Gastroesophageal sphincter (tissue), 4 donors: Measurements from ENCODE around the gene LAMA5. TPM values are rescaled to one million over a fixed set of nuclear protein-coding genes. Genes with fewer than 3 reads are reported as not detected.

ENCODE experiments used
- ATAC-seq: fragments of 150-250 bp; one replicate; pipeline ENCODE4 v1.9.1; 2016; ENCODE audit warnings: mild to moderate bottlenecking, moderate library complexity
- H3K27ac ChIP-seq, 4 donors: fragments of 200-600 bp; sonication (generic) in 3 of 4; 1 replicate in 3 of 4; 2 replicates in 1 of 4; pipeline ENCODE4 v1.5.1; 2016 to 2019
- H3K27me3 ChIP-seq: fragments of 200-600 bp; sonication (generic); one replicate; pipeline ENCODE4 v1.5.1; 2019
- H3K36me3 ChIP-seq, 2 donors: fragments of 200-600 bp; sonication (generic); one replicate each; pipeline ENCODE4 v1.5.1; 2019; ENCODE audit warnings: control low read depth in 1 of 2
- H3K4me1 ChIP-seq, 3 donors: fragments of 200-600 bp; sonication (generic); 1 replicate in 2 of 3; 2 replicates in 1 of 3; pipeline ENCODE4 v1.5.1; 2016 to 2019; ENCODE audit warnings: control low read depth in 2 of 3
- H3K4me3 ChIP-seq, 2 donors: fragments of 200-600 bp; sonication (generic); one replicate each; pipeline ENCODE4 v1.5.1; 2019; ENCODE audit warnings: mild to moderate bottlenecking in 1 of 2, moderate library complexity in 1 of 2
- H3K9me3 ChIP-seq, 3 donors: fragments of 200-600 bp; sonication (generic); one replicate each; pipeline ENCODE4 v1.5.1; 2017 to 2019; ENCODE audit warnings: control low read depth in 2 of 3
- EP300 ChIP-seq: sonication (generic); formaldehyde crosslinking; IDR thresholded peaks from one replicate; pipeline ENCODE4 v1.6.1; 2017; ENCODE audit warnings: antibody characterized with exemption, mild to moderate bottlenecking
- POLR2A ChIP-seq, 2 donors: fragments of 450-650 bp; IDR thresholded peaks; one replicate each; pipeline ENCODE4 v1.6.1; 2017; ENCODE audit warnings: antibody characterized with exemption in 2 of 2, mild to moderate bottlenecking in 2 of 2, moderate library complexity in 1 of 2
- POLR2AphosphoS5 ChIP-seq: sonication (generic); formaldehyde crosslinking; IDR thresholded peaks from one replicate; pipeline ENCODE4 v1.6.1; 2017; ENCODE audit warnings: antibody characterized with exemption
- WGBS, 2 donors: methylation state at CpG; one replicate each; pipeline ENCODE4 v1.1.5; 2018; ENCODE audit warnings: low coverage in 1 of 2; 5-methylcytosine and 5-hydroxymethylcytosine counted together
- total RNA-seq, 4 donors: library from RNA; depleted of rRNA; stranded (reverse); fragments of >200 nt; gene quantifications; one replicate each; pipeline ENCODE4 v1.1.0, GENCODE V29; 2016
- TF ChIP-seq, protein P1 (sequence below), 4 experiments: fragments of 200-600 bp in 2 of 4; fragments of 450-650 bp in 2 of 4; sonication (generic) in 1 of 4; IDR thresholded peaks; one replicate each; pipeline ENCODE4 v1.5.1; 2017 to 2019; ENCODE audit warnings: antibody characterized with exemption in 4 of 4, mild to moderate bottlenecking in 2 of 4, moderate library complexity in 2 of 4

LAMA5 gene
- total RNA-seq, 4 donors from 2014 or later: 58.6 to 259 (median 172) TPM

DNA sequence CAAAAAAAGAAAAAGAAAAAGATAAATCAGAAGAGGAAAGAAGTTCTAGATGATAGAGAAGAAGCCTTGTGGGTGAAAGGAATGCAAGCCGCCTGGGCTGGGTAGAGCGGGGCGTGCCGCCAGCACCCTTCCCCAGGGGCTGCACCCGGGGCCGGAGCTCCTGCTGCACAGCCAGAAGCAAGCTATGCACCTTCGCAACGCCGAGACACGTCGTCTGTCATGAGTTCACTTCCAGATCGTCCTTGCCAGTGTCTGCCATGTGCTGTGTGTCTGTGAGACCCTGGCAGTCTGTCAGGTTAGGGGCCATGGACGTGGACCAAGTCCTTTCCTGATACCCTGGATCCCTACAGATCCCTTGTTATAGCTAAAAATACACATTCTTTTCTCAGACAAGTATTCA, 89.9 kb downstream of the LAMA5 start:
- H3K9me3 ChIP-seq: no peaks in the 10 kb centered on the region
- H3K27me3 ChIP-seq: no peaks in the 10 kb centered on the region
- TF ChIP-seq POLR2AphosphoS5: no peak
- no peak for TF ChIP-seq POLR2A (IDR thresholded peaks at IDR 0.05)
- TF ChIP-seq, protein P1, sequence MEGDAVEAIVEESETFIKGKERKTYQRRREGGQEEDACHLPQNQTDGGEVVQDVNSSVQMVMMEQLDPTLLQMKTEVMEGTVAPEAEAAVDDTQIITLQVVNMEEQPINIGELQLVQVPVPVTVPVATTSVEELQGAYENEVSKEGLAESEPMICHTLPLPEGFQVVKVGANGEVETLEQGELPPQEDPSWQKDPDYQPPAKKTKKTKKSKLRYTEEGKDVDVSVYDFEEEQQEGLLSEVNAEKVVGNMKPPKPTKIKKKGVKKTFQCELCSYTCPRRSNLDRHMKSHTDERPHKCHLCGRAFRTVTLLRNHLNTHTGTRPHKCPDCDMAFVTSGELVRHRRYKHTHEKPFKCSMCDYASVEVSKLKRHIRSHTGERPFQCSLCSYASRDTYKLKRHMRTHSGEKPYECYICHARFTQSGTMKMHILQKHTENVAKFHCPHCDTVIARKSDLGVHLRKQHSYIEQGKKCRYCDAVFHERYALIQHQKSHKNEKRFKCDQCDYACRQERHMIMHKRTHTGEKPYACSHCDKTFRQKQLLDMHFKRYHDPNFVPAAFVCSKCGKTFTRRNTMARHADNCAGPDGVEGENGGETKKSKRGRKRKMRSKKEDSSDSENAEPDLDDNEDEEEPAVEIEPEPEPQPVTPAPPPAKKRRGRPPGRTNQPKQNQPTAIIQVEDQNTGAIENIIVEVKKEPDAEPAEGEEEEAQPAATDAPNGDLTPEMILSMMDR (IDR thresholded peaks at IDR 0.05): no peak
- no peak for TF ChIP-seq EP300
- ATAC-seq: no peak
- no peaks in the 10 kb centered on the region for H3K4me1 ChIP-seq
- WGBS, 2 donors: 64 to 70% methylated on average over 6 to 10 of the region's 13 CpGs
- no peak overlapping the region for H3K4me3 ChIP-seq
- H3K27ac ChIP-seq: no peak overlapping the region
- peaks cover 0 to 86% of the 10 kb centered on the region in 2 donors for H3K36me3 ChIP-seq

DNA sequence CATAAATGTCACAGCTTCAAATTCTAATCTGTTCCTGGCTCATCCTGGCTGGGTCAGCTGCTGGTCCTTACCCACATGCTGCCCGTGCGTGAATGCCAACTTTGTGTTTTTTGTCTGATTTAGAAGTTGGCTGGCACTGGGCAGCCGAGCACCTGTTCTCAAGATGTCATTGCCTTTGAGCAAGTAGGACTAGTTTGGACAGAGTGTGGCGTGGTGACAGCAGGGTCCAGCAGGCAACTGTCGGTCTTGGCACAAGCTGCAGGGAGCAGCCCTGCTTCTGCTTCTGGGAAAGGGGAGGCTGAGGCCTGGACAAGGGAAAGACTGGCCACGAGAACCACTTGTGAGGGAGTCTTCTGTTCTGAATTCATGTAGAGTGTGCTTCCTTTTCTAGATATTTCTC, 90.7 kb downstream of the LAMA5 start:
- Histone ChIP-seq H3K36me3 (peaks cover 0 to 86% of the 10 kb centered on the region in 2 donors), H3K4me1 (no peaks in the 10 kb centered on the region), H3K9me3 (no peaks in the 10 kb centered on the region), H3K4me3 (no peak overlapping the region), H3K27me3 (no peaks in the 10 kb centered on the region), H3K27ac (no peak overlapping the region)
- no peak for ATAC-seq
- TF ChIP-seq POLR2A (IDR thresholded peaks at IDR 0.05): no peak
- no peak for TF ChIP-seq EP300
- TF ChIP-seq, protein P1 (IDR thresholded peaks at IDR 0.05): no peak
- TF ChIP-seq POLR2AphosphoS5: no peak
- 78 to 79% methylated on average over 3 to 6 of the region's 6 CpGs for WGBS, 2 donors

DNA sequence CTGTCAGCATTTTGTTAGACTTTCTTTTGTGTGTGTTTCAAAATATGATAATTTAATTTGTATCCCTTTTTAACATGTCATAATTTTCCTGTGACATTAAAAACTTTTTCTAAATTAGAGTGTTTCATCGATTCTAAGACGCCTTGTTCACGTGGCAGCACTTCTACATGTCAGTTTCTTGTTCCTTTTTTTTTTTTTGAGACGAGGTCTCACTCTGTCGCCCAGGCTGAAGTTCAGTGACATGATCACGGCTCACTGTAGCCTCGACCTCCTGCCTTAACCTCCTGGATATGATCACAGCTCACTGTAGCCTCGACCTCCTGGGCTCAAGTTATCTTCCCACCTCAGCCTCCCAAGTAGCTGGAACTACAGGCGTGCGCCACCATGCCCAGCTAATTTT, 91.9 kb downstream of the LAMA5 start:
- 79 to 80% methylated on average over 7 to 10 of the region's 10 CpGs for WGBS, 2 donors
- no peak overlapping the region for H3K4me3 ChIP-seq
- H3K27me3 ChIP-seq: no peaks in the 10 kb centered on the region
- H3K27ac ChIP-seq: no peak overlapping the region
- no peak for ATAC-seq
- no peaks in the 10 kb centered on the region for H3K9me3 ChIP-seq
- no peaks in the 10 kb centered on the region for H3K4me1 ChIP-seq
- no peak for TF ChIP-seq EP300
- TF ChIP-seq POLR2AphosphoS5: no peak
- TF ChIP-seq, protein P1 (IDR thresholded peaks at IDR 0.05): no peak
- TF ChIP-seq POLR2A (IDR thresholded peaks at IDR 0.05): no peak
- H3K36me3 ChIP-seq: peaks cover 0 to 80% of the 10 kb centered on the region in 2 donors

DNA sequence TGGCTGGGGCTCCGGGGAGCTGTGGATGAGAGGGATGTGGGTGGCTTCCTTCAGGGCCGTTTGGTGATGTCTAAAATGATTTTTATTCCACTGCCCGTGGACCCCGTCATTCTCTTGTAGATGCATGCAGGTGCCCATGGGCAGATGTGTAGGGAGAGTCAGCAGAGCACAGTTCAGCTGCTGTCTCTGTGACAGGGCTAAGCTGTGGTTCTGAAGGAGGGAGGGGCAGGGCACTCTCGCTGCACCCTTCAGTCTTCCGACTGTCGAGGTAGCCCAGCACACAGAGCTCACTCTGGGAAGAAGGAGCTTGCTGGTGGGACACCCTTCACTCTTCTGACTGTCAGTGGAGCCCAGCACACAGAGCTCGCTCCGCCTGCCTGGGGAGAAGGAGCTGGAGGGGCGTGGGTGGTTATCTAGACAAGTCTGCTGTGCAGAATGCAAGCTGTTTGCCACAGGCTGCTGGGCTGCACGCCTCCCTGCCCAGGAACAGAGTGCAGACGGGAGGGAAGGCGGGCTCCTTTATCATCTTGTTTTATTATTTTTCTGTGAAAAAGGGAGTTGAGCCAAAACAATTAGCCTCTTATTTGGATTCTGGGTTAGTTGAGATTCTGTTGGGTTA, 92.7 kb downstream of the LAMA5 start:
- Histone ChIP-seq H3K4me3 (no peak overlapping the region), H3K4me1 (no peaks in the 10 kb centered on the region), H3K36me3 (peaks cover 0 to 80% of the 10 kb centered on the region in 2 donors), H3K9me3 (no peaks in the 10 kb centered on the region), H3K27ac (no peak overlapping the region), H3K27me3 (no peaks in the 10 kb centered on the region)
- 85 to 94% methylated on average over 3 to 8 of the region's 13 CpGs for WGBS, 2 donors
- TF ChIP-seq POLR2AphosphoS5 (no peak), POLR2A (IDR thresholded peaks at IDR 0.05) (no peak), EP300 (no peak)
- ATAC-seq: no peak

DNA sequence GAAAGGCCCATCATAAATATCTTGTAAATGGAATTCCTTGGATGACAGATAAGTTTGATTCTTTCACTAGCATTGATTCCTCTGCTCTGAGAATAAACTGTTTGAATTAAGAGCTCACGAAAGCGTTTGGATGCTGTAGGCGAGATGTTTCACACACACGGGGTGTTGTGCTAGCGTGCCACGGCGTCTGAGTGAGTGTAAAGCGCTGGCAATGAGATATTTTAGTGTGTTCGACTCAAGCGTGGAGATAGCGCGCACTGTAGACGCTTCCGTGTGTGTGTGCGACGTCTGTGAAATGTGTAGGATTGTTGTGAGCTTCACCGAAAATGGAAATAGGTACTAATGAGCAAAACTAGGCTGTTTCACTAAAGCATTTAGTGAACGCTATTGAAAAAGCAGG, 93.7 kb downstream of the LAMA5 start:
- Histone ChIP-seq H3K27ac (no peak overlapping the region), H3K27me3 (no peaks in the 10 kb centered on the region), H3K9me3 (no peaks in the 10 kb centered on the region), H3K4me1 (no peaks in the 10 kb centered on the region), H3K4me3 (no peak overlapping the region), H3K36me3 (peaks cover 0 to 82% of the 10 kb centered on the region in 2 donors)
- WGBS, 2 donors: 87 to 91% methylated on average over 15 to 17 of the region's 18 CpGs
- TF ChIP-seq, protein P1 (IDR thresholded peaks at IDR 0.05): no peak
- ATAC-seq: no peak
